Stimulated activated naive CD4-positive, alpha-beta T cell treated with Interleukin-2 at 50 U/mL for 16 hours (primary cell): ENCODE measurements around the gene TNPO3.
"Not testable (repeated sequence)": the region's sequence is repeated elsewhere in the genome, so short reads cannot be mapped to it uniquely, and the experiment has no call there.

Experiments
- DNase-seq: peaks from one replicate; lab custom pipeline; 2025; lab: John Stamatoyannopoulos, UW

Gene TNPO3

DNA sequence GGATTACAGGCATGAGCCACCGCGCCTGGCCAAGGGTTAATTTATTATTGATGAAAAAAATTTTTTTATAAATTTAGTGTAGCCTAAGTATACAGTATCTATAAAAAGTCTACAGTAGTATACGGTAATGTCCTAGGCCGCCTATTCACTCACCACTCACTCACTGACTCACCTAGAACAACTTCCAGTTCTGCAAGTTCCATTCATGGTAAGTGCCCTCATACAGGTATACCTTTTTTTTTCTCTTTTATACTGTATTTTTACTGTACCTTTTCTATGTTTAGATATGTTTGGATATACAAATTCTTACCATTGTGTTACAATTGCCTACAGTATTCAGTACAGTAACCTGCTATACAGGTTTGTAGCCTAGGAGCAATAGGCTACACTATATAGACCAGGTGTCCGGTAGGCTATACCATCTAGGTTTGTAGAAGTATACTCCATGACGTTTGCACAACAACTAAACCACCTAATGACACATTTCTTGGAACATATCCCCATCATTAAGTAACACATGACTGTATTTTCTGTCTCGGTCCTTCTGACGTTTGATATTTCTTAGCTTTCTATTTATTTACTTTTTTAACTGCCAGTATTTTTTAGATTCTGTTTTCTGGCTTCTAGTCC is 93.8 kb downstream of the TNPO3 start:
- DNase-seq = no peak

DNA sequence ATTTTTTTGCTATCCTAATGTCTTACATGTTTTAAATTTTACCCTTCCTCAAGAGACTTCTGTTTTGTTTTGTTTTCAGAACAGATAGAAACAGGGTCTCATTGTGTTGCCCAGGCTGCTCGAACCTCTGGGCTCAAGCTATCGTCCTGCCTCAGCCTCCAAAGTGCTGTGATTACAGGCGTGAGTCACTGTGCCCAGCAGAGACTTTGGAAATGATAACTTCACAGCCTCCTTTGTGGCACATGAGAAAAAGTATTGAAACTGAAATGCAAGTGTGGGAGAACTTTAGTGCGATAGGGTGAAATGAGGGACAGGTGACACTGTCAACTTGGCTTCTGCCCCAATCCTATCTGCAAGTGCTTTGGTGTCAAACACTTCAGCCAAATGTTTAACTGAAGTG is 95.6 kb downstream of the TNPO3 start:
- DNase-seq = no peak

DNA sequence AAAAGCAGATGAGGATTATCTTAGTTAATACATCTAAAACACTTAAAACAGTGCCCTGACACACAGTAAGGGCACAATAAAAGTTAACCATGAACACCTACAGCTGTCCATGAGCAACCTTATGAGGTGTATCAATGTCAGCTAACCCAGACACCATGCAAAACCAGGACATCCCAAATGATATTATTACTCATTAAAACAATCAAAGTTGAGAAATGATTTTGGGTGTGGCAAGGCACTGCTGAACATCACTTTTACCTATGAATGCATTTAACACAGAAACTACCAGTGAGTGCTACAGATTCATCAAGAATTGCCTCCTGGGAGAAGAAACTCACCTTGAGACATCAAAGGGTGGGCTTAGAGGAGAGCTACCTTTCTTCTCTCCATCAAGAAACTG is 98.9 kb downstream of the TNPO3 start:
- DNase-seq = no peak

DNA sequence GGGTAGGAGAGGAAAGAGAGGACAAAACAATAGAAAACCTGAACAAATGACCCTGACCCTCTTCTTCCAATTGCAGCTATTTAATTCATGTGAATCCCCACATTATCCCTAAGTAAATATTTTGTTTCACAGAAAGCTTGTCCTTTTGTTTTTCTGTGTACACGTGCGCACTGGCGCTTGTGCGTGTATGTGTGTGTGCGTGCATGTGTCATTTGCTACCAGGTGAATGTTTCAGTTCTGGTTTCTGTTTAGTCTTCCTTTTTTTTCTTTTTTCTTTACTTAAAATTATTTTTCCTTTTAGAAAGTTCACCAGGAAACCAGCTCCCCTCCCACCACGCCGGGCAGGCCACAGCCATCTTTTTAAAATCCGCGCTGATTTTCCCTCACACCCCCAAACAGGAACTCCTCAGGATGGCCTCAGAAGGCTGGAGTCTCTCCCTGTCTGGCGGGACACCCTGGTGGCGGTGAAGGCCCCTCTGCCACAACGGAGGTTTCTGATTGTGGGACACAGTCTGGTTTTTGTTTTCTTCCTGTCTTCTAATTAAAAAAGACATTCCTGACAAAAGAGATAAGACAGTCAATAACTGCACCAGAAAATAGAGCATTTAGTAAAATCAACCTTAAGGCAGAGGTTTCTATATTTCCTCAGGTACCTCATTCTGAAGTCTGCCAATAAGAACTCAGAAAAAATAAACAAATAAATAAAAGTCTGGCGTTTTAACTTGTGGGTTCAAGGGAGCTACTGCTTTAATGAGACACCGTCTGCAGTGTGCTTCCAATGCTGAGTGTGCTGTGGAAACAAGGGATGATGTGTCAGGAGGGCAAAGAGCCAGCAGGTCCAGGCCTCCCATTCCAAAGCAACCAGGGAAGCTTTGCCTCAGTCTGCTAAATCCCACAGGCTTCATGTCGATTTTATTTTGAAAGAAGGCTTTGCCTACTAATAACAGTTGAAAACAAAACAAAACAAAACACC is 99.8 kb downstream of the TNPO3 start:
- DNase-seq = no peak

DNA sequence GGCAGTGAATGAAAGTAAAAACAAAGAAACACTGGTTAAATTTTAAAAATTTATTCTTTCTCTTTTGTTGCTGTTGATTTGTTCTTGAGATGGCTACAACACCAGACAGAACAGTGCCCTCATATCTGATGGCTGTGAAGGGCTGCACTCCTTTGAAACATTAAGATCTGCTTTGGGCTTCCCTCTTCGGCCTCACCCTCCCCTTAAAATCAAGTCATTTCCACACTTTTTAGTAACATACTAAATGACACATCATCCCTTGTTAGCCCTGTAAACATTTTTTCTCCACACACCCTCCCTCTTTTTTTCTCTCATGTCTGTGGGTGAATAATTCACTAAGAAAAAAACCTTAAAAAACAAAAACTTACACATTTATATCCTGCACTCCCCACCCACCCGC is 100.8 kb downstream of the TNPO3 start:
- DNase-seq = no peak

DNA sequence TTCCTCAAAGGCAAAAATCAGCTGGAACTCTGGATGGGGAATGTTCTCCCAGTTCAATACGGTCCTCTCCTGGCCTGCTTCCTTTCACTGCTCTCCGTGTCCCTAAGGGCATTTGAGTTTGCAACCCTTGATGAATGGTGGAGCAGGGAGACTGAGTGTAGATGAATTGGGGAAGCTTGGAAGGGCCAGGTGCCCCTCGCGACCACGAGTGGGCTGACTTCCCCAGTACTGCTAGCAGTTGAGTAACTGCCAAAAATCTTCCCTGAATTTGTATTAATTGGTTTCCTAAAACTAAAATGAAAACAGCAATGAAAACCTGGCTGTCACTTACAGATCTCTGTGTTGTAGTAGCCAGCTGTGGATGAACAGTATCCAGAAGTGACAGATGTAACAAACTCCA is 103.6 kb downstream of the TNPO3 start:
- no peak for DNase-seq

DNA sequence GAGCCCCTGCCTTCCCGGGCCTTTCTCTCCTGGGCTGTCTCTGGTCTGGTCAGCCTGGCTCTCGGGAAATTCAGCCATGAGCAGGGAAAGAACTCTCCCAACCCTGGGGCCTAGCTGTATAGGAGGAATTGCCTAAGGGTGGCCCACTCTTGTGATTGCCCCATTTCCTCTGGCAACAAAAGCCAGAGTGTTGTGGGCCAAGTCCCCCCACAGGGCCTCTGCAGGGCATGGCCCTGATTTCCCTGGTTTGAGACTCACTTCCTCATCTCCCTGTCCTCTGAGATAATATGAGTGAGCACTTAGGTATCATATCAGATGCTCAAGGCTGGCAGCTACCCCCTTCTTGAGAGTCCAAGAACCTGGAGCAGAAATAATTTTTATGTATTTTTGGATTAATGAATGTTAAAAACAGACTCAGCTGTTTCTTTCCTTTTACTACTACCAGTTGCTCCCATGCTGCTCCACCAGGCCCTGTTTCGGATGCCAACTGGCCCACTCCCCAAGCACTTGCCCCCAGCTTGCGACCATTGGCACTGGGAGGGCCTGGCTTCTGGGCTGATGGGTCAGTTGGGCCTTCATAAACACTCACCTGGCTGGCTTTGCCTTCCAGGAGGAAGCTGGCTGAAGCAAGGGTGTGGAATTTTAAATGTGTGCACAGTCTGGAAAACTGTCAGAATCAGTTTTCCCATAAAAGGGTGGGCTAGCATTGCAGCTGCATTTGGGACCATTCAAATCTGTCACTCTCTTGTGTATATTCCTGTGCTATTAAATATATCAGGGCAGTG is 105.7 kb downstream of the TNPO3 start:
- DNase-seq = no peak

DNA sequence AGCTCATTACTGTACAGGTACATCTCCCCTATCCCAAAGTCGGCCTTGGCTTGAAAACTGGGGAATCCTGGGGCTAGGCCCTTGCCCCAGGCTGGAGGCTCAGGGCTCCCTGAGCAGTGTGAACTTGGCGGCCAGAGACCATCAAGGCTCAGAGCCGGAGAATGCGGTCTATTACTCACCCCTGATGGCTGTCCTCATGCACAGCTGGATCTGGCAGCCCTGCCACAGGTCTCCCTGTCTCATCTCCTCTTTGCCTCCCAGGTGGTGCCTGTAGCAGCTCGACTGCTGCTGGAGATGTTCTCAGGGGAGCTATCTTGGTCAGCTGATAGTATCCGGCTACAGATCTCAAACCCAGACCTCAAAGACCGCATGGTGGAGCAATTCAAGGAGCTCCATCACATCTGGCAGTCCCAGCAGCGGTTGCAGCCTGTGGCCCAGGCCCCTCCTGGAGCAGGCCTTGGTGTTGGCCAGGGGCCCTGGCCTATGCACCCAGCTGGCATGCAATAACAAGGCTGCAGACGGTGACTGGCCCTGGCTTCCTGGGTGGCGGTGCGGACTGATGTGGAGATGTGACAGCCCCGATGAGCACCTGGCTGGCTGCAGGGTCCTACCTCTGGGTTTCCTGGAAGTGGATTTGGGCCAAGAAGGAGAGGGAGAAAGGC is 106.5 kb downstream of the TNPO3 start:
- no peak for DNase-seq

DNA sequence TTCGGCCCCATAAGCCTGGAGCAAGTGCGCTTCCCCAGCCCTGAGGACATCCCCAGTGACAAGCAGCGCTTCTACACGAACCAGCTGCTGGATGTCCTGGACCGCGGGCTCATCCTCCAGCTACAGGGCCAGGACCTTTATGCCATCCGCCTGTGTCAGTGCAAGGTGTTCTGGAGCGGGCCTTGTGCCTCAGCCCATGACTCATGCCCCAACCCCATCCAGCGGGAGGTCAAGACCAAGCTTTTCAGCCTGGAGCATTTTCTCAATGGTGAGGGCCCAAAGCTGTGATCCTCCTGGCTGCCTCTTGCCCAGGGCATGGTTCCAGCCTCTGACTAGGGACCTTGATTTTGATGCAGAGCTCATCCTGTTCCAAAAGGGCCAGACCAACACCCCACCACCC is 107.1 kb downstream of the TNPO3 start:
- DNase-seq = no peak

DNA sequence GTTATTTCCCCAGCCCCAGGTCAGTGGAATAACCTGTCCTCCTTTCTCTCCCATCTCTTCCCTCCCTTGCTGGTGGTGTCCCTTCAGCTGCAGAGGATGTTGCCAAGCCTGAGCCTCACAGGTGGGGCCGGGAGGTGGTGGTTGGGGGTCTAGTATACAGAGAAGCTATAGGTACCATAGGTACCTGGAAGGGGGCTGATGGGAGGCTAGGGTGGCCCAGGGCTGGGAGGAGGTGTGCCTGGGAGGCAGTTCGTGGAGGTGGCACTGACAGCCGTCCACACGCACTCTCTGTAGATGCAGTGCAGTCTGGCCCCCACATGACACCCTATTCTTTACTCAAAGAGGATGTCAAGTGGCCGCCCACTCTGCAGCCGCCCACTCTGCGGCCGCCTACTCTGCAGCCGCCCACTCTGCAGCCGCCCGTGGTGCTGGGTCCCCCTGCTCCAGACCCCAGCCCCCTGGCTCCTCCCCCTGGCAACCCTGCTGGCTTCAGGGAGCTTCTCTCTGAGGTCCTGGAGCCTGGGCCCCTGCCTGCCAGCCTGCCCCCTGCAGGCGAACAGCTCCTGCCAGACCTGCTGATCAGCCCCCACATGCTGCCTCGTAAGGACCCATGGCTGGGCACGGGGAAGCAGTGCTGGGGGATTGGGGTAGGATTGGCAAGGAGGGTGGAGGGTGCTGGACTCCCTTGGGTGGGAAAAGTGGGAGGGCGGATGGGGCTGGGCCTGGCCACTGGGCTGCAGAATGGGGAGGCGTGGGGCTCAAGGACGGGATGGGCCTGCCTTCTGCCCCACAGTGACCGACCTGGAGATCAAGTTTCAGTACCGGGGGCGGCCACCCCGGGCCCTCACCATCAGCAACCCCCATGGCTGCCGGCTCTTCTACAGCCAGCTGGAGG is 107.7 kb downstream of the TNPO3 start:
- no peak for DNase-seq

DNA sequence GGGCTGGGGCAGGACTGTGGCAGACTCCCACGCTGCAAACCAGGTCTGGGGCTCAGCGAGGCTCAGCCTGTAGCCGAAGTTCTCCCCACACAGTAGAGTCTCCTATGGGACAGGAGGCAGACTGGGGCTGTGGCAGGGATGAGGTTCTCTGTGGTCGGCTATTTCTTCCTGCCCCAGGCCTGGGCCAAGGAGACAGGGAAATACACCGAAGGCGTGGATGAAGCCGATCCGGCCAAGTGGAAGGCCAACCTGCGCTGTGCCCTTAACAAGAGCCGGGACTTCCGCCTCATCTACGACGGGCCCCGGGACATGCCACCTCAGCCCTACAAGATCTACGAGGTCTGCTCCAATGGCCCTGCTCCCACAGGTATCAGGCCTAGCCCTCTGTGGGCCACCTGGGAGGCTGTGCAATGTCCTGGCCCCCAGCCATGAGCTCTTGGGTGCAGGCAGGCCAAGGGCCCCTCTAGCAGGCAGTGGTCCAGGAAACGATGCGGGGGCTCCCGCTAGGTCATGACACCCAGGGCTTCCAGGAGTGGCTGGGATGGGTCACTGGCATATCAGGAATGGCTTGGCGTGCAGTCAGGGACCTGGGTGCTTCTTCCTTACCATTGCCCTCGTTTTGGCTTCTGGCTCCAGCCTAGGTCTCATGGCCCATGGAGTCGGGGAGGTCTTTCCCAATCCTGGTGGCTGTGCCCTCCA is 109.1 kb downstream of the TNPO3 start:
- no peak for DNase-seq

DNA sequence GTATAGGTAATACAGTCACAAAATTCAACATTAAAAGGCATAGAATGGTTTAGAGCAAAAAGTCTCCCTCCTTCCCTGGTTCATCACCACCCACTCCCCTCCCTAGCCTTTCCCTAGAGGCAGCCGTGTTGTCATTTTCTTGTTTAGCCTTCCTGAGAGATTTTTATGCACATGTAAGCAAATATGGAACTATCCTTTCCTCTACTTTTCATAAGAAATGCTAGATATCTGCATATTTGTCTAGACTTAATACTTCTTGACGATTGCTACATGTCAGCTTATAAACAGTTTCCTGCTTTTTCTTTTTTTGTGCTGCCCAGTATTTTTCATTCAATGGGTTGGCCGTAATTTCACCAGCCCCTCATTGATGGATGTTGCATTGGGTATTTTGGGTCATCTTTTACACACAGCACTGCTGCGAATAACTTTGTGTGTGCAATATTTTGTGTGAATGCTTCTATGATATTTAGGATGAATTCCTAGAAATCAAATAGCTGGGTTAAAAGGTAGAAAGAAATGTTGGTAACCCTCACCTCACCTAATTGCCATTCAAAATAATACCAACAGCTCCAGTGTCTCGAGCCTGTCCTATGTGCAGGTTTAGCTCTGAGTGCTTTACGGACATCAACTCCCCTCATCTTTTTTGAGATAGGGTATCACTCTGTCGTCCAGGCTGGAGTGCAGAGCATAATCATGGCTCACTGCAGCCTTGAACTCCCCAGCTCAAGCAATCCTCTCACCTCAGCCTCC is 110.2 kb downstream of the TNPO3 start:
- DNase-seq = no peak

DNA sequence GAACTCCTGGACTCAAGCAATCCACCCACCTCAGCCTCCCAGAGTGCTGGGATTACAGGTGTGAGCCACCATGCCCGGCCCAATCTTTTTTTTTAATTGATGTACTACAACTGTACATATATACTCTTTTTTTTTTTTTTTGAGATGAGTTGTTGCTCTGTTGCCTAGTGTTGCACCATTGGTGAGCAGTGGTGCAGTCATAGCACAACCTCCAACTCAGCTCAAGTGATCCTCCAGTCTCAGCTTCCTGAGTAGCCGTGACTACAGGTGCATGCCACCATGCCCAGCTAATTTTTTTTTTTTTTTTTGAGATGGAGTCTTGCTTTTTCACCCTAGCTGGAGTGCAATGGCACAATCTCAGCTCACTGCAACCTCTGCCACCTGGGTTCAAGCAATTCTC is 111.7 kb downstream of the TNPO3 start:
- not testable (repeated sequence) for DNase-seq

DNA sequence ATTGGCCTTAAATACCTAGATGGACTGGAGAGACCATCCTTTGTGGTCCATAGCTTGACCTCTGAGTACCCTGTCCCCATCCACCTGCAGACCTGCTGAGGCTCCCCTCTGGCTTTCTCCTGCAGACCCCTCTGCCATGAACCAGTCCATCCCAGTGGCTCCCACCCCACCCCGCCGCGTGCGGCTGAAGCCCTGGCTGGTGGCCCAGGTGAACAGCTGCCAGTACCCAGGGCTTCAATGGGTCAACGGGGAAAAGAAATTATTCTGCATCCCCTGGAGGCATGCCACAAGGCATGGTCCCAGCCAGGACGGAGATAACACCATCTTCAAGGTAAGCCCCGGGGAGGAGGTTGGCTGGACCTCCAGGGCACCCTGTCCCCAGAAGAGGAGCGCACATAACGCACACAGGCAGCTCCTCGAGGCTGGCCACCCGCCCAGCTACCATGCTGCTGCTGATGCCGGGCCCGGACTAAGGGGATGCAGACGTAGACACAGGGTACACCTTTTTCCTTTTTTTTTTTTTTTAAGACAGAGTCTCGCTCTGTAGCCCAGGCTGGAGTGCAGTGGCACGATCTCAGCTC is 112.9 kb downstream of the TNPO3 start:
- DNase-seq = no peak

DNA sequence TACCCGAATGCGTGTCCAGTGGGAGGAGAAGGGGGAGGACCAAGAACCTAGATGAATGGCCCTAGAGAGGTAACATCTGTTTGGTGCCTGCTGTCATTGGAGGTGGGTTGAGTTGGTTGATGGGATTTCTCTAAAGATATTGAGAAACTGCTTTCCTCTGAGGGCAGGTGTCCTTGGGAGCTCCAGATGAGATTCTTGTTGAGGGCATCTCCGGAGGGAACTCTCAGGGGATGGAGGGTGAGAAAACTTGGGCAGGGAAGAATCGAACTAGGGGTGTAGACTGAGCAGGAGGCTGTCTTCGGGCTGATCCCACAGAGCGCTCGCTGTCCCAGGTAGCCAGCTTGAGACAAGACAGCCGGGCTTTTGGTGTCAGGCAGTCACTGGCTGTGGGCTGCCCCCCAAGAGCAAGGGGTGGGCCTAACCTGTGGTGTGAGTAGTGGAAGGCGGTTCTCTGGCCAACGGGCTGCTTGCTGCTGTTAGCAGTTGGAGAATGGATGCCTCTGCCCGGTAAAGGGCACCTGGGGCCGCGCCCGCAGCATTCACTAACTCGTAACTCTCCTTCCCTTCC is 113.5 kb downstream of the TNPO3 start:
- DNase-seq = no peak

DNA sequence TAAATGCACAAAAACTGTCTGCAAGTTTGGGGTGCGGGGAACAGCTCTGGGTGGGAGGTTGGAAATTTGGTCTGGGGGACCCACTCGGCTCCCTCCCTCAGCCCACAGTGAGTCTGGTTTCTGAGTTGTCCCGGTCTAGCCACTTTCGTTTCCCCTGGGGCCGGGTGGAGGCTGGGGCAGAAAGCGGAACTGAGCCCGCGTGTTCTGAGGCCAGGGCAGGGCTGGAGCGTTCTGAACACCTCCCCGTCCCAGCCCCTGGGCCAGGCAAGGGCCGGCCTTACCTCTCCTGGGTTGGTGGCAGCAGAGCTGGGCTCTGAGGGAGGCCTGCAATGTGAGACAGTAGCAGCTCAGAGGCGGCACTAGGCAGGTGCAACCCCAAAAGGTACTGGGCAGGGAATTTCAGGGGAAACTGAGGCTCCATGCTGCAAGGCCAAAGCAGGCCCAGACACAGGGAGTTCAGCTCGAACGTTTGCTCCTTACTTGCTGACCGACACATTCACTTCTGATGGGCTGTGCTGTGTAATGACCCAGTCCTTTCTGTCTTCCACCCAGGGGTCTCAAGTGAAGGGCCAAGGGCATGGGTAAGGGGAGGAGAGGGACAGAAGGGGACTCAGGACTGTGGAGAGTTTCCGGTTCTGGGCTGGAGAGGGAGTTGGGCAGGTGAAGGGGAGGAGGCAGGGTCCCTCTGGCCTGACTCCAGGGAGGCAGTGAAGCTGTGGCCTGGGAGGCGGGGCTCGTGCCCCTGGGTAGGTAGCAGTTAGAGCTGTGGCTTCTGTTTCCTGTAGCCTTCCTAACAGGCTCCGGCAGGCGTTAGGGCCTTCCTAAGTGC is 114.2 kb downstream of the TNPO3 start:
- DNase-seq = no peak

DNA sequence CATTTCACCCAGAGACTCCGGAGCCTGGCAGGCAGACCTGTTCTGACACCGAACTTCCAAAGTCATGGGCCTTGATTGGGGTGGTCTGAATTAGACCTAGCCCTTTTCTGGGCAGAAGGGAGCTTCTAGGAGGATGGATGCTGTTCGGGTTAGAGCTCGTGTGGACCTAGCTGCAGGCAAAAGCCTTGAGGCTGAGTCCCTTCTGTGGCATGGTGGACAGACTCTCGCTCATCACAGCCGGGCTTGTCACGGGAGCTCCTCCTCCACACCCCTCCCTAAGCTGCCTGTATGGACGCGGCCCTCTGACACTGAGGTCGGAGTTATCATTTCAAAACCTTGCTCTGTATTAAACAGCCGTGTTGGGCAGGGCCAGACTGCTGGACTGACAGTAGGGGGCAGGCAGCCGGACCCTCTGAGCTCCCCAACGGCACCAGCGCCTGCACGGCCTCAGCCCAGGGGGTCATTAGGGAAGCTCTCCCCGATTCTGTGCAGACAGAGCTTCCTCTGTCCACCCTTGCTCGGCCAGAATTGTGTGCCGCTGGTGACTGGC is 115.0 kb downstream of the TNPO3 start:
- no peak for DNase-seq
